Transverse colon (tissue), 4 donors: ENCODE measurements around the gene HDAC4.

Source experiments
- POLR2A ChIP-seq: fragments of 450-650 bp; IDR thresholded peaks from one replicate; pipeline ENCODE4 v1.6.1; 2016; ENCODE audit warnings: antibody characterized with exemption, mild to moderate bottlenecking, moderate library complexity
- POLR2AphosphoS5 ChIP-seq, 3 donors: sonication (generic); formaldehyde crosslinking; IDR thresholded peaks; one replicate each; pipeline ENCODE4 v1.6.1; 2016; ENCODE audit warnings: antibody characterized with exemption in 3 of 3
- TF ChIP-seq, protein P1 (sequence below), 5 experiments: fragments of 200-600 bp in 3 of 5; fragments of 450-650 bp in 2 of 5; sonication (generic) in 3 of 5; IDR thresholded peaks; 1 replicate in 2 of 5; 2 replicates in 3 of 5; pipeline ENCODE4 v1.5.1; 2016 to 2017; ENCODE audit warnings: antibody characterized with exemption in 5 of 5, inconsistent platforms in 3 of 5, mild to moderate bottlenecking in 2 of 5, moderate library complexity in 1 of 5

- TF ChIP-seq, protein P1, sequence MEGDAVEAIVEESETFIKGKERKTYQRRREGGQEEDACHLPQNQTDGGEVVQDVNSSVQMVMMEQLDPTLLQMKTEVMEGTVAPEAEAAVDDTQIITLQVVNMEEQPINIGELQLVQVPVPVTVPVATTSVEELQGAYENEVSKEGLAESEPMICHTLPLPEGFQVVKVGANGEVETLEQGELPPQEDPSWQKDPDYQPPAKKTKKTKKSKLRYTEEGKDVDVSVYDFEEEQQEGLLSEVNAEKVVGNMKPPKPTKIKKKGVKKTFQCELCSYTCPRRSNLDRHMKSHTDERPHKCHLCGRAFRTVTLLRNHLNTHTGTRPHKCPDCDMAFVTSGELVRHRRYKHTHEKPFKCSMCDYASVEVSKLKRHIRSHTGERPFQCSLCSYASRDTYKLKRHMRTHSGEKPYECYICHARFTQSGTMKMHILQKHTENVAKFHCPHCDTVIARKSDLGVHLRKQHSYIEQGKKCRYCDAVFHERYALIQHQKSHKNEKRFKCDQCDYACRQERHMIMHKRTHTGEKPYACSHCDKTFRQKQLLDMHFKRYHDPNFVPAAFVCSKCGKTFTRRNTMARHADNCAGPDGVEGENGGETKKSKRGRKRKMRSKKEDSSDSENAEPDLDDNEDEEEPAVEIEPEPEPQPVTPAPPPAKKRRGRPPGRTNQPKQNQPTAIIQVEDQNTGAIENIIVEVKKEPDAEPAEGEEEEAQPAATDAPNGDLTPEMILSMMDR (IDR thresholded peaks at IDR 0.05), result no peak
- TF ChIP-seq POLR2A (no peak), POLR2AphosphoS5 (IDR thresholded peaks at IDR 0.05) (no peak)
These were observed 207.8 kb downstream of the HDAC4 start for GRCh38 chr2:239192975-239193374.
